ENCODE data around the gene LRP1B.

The LRP1B gene

DNA sequence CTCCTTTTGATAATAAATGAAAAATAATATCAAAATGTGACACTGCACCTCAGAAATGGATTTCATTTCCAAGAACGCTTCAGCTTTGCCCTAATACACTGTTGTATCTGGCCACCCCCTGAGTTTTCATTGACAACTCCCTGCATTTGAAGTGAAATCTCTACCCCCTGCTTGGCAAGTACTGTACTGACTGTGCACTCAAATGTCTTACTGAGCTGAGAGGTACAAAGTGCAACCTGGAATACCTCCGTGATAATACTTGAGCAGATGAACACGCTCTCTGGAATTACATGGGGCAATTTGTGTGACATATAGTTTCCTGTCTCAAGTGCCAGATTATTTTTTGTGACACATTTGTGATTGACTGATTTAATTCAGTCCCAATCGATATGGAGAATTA is 231.1 kb downstream of the LRP1B start:
- TF ChIP-seq, protein P1, sequence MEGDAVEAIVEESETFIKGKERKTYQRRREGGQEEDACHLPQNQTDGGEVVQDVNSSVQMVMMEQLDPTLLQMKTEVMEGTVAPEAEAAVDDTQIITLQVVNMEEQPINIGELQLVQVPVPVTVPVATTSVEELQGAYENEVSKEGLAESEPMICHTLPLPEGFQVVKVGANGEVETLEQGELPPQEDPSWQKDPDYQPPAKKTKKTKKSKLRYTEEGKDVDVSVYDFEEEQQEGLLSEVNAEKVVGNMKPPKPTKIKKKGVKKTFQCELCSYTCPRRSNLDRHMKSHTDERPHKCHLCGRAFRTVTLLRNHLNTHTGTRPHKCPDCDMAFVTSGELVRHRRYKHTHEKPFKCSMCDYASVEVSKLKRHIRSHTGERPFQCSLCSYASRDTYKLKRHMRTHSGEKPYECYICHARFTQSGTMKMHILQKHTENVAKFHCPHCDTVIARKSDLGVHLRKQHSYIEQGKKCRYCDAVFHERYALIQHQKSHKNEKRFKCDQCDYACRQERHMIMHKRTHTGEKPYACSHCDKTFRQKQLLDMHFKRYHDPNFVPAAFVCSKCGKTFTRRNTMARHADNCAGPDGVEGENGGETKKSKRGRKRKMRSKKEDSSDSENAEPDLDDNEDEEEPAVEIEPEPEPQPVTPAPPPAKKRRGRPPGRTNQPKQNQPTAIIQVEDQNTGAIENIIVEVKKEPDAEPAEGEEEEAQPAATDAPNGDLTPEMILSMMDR (conservative IDR thresholded peaks at IDR 0.05) = no peak
- peak overlapping the region; percentile 53 for H3K27ac ChIP-seq

DNA sequence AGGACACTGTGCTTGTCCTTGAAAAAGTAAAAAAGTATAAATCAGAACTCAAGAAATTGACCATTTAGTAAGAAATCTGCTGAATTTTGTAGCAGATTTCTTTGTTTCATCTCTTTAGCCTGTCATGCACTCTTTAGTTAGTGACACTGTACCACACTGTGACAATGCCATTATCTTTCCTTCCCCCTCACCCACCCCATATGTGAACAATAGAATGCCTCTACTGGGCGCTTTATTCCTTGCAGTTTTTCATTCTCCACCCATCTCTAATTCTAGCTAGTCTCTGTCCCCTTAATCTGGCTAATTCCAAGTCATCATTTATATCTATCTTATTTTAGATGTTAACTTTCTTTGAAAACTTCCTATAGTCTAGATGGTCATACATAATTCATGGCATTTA is 241.0 kb downstream of the LRP1B start:
- TF ChIP-seq, protein P1 (conservative IDR thresholded peaks at IDR 0.05) = no peak

DNA sequence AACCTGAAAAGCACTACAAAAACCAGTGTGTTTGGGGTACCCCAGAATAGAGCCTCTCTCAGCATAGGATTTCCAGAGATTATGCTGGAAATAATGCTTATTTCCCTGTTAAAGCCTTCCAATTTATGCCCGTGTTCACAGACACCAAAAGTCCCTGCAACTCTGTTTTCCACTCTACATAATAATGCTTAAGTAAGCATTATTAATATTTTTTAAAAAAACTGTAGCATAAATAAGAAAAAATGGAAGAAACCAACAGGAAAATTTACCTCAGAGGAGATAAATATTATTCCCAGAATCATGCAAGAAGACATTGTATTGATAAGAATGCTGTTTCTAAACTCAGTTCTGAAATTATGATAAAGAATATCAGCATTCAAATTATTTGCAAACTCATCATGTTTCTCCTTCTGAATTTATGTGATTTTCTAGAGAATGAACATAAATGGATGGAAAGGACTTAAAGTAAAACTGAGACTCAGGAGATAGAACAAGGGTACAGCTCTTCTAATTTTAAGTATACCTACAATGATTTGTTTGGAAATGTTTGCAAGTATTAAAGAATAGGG is 241.7 kb downstream of the LRP1B start:
- TF ChIP-seq, protein P1 (conservative IDR thresholded peaks at IDR 0.05) = no peak

More for the DNA sequence above, 241.0 kb downstream of the LRP1B start:
- H3K27ac ChIP-seq = no peak overlapping the region

DNA sequence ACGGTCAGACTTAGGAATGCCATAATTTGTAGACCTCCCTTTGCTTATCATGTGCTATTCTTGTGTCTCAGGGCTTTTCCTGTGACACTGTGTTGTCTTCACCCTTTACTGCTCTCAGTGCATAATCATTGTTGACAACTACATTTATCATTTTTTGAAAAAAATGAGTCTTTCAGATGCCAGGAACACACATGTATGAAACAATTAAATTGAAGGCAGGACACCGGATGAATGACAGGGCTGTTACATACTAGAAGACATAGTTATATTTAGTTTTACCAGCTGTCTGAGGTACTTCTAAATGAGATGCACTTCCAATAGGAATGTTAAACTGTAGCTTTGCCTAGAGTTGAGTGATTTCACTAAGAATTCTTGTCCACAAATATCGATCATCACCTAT is 243.5 kb downstream of the LRP1B start:
- TF ChIP-seq, protein P1 (conservative IDR thresholded peaks at IDR 0.05) = no peak
- no peak overlapping the region for H3K27ac ChIP-seq

More for the DNA sequence above, 241.7 kb downstream of the LRP1B start:
- H3K27ac ChIP-seq = no peak overlapping the region

DNA sequence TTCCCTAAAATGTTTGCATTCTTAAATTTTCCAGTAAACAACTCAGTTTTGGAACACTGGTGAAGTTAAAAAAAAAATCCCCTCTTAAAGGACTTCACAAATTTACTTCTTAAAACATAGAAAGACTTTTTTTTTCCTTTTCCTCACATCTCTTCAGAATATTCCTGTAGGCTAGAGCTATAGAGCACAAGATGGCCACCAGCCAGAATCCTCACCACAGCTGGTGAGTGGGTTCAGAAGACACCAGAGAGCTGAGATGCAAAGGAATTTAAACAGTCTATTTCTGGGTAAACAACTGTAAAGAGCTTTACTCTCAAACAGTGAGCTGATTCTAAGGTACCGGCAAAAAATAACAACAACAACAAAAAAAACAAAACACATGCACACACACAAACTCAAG is 252.8 kb downstream of the LRP1B start:
- no peak overlapping the region for H3K27ac ChIP-seq
- TF ChIP-seq, protein P1 (conservative IDR thresholded peaks at IDR 0.05) = no peak

DNA sequence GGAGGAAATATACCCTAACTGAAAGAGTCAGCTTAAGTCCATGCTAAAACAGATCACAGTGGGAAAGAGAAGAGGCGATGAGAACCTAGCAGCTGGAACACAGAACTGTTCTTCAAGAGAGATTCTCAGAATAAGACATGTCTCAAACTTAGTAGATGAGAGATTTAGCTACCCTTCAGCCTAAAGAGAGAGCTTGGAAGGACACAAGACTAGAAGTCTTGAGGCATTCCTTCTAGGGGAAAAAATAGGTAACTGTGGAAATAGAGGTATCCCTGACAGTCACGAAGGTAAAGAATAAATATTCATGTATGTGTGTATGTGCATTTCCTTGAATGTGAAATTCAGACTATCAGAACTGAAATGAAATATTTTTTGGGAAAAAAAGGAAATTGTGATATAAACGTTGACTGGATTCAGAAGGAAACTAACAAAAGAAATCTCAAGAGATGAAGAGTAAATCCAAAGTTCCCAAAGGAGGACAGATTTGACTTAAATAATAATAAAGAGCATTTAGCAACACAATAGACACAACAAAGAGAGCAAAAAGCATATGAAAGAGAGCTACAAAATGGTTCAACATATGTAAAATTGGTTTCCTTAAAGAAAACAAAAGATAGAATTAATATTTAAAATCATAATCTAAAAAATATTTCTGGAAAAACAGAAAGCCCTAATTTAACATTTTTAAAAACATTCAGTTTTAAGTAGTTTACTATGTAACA is 258.7 kb downstream of the LRP1B start:
- TF ChIP-seq, protein P1 (conservative IDR thresholded peaks at IDR 0.05) = no peak
- H3K27ac ChIP-seq = no peak overlapping the region

DNA sequence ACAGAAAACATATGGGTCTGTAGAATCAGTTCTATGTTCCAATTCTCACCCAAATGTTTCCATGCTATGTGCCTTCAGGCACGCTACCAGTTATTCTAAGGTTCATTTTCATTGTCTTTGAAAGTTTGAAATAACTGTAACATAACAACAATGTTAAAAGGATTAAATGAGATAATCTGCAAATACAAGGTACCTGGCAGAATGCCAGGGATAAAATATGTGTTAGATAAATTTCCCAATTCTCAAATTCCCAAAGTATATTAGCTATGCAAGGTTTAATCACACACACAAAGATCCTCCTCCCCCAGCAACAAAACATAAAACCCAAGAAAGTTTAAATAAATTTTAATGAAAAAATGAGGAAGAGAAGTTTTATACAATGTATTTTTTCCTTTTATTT is 261.2 kb downstream of the LRP1B start:
- no peak overlapping the region for H3K27ac ChIP-seq
- TF ChIP-seq, protein P1 (conservative IDR thresholded peaks at IDR 0.05) = no peak
